ENCODE data around the gene DCAF12.

Gene DCAF12

GRCh38 chr9:34126207-34127034, at the start of gene DCAF12:
Gene DCAF12, minus strand, starts transcription at chr9:34126698. Its CDS starts 267 bp downstream, at chr9:34126431.
- peak; percentile 55 for FAIRE-seq
- TF ChIP-seq POLR2A (IDR thresholded peaks at IDR 0.05; ENCODE audit: low read depth, low read length): peak; percentile 77
- peak; percentile 94 for DNase-seq (ENCODE audit: insufficient read length, low spot score)

- no peak for TF ChIP-seq POLR2A (IDR thresholded peaks at IDR 0.05; ENCODE audit: low read depth, low read length)
- DNase-seq (ENCODE audit: insufficient read length, low spot score): no peak
- no peak for FAIRE-seq
These were observed 49.6 kb upstream of the DCAF12 start for GRCh38 chr9:34176089-34176488.

- no peak for FAIRE-seq
- no peak for DNase-seq (ENCODE audit: insufficient read length, low spot score)
- no peak for TF ChIP-seq POLR2A (IDR thresholded peaks at IDR 0.05; ENCODE audit: low read depth, low read length)
These were observed 45.4 kb upstream of the DCAF12 start for GRCh38 chr9:34171753-34172535.

DNA sequence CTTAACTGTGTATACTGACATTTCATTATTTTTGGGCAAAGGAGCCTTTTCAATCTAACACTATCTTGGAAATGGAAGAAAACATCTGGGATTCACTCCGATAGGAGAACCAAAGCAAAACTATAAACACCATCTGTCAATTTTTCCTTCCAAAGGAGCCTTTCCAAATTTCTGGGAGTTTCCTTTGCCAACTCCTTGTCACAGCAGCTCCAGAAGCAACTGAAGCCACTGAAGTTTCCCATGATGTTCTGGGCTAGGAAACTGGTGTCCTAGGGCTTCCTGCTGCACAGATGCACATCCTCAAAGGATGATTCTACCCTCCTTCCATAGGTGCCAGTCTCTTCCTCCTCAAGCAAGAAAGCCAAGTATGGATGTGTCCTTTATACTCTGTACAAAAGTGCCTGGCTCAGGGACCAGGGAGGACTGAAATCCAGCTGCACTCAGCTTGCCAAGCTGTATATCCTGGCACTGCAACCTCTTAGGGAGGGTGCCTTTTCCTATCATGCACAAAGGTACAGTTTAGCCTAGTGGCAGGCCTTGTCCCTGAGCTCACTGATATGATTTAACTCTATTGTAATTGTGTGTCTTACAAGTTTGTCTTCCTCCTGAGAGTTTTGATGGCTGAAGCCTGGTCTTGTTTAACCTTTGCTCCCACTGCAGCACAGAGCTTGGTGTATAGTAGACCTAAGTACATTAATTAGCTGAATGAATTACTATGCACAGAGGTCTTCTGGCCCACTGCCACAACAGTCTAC, 43.9 kb upstream of the DCAF12 start:
- no peak for FAIRE-seq
- no peak for DNase-seq (ENCODE audit: insufficient read length, low spot score)
- TF ChIP-seq POLR2A (IDR thresholded peaks at IDR 0.05; ENCODE audit: low read depth, low read length): no peak

DNA sequence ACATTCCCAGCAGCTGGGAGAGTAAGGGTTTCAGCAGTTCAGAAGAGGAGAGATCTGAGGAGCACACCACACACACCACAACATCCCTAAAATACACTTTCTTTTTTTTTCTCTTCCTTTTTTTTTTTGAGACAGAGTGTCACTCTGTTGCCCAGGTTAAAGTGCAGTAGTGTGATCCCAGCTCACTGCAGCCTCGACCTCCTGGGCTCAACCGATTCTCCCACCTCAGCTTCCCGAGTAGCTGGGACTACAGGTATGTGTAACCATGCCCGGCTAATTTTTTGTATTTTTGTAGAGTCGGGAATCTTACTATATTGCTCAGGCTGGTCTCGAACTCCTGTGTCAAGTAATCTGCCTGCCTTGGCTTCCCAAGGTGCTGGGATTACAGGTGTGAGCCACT, 42.6 kb upstream of the DCAF12 start:
- TF ChIP-seq POLR2A (IDR thresholded peaks at IDR 0.05; ENCODE audit: low read depth, low read length): no peak
- DNase-seq (ENCODE audit: insufficient read length, low spot score) (no peak), FAIRE-seq (no peak)

DNA sequence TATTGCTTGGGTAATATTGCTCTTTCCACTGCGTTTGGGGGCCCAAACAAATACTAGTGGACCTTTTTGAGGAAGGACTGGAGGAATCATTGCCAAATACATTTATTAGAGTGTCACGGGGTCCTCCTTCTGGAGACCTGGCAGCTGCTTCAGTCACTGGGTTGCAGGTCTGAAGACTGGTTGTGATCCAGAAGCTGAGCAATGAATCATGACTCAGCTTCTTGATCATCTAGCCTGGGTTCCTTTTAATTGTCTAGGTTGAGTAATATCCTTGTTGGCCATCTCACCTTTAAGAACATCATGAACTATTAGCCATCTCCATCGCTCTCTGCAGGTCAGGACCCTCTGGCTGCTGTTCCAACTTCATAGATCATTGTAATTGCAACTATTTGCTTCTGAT, 36.9 kb upstream of the DCAF12 start:
- no peak for FAIRE-seq
- DNase-seq (ENCODE audit: insufficient read length, low spot score): no peak
- no peak for TF ChIP-seq POLR2A (IDR thresholded peaks at IDR 0.05; ENCODE audit: low read depth, low read length)

DNA sequence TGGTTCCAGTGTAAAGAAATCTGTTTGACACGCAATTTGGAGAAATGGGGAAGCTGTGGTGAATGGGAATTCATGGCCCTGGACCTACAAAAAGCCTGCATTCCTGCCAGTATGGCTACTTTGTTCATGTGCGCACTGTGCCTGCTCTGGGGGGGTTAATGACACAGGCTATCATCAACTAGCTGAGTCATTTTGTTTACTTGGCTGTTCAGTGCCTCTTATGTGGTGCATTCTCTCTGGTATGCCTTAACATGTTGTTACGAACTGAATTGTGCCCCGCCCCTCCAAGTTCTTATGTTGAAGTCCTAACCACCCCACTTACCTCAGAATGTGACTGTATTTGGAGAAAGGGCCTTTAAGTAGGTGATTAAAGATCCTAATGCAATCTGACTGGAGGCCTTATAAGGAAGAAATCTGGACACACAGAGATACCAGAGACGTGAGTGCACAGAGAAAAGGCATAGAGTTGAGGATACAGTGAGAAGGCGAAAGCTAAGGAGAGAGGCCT, 31.9 kb upstream of the DCAF12 start:
- FAIRE-seq (no peak), DNase-seq (ENCODE audit: insufficient read length, low spot score) (no peak)
- no peak for TF ChIP-seq POLR2A (IDR thresholded peaks at IDR 0.05; ENCODE audit: low read depth, low read length)

DNA sequence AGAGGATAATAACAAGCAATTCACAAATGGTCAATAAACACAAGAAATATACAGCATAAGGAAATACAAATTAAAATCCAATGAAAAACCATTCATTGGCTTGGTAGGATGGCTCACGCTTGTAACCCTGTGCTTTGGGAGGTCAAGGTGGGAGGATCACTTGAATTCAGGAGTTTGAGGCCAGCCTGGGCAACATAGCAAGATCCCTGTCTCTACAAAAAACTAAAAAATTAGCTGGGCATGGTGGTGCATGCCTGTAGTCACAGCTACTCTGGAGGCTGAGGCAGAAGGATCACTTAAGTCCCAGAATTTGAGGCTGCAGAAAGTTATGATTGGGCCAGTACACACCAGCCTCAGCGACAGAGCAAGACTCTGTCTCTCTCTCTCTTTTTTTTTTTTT, 31.4 kb upstream of the DCAF12 start:
- no peak for FAIRE-seq
- TF ChIP-seq POLR2A (IDR thresholded peaks at IDR 0.05; ENCODE audit: low read depth, low read length): no peak
- DNase-seq (ENCODE audit: insufficient read length, low spot score): no peak

GRCh38 chr9:34157318-34157717, 30.8 kb upstream of the DCAF12 start:
- no peak for FAIRE-seq
- no peak for DNase-seq (ENCODE audit: insufficient read length, low spot score)
- TF ChIP-seq POLR2A (IDR thresholded peaks at IDR 0.05; ENCODE audit: low read depth, low read length): no peak

DNA sequence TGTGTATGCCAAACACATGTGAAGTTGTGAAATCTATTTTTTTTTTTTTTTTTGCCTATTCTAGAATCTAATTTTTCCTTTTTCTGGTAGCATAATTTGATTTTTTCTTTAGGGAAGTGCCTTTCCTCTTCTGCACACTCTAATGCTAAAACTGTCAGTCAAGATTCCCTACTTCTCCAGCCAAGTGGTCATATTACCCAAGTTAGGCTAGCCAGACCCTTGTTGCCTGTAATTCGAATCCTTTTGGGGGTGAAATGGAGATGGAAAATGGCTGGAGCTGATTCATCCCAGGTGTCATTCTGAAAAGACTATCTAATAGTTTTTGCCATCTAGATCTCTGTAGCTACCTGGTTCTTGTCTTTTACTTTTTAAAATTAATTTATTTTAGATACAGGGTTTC, 27.6 kb upstream of the DCAF12 start:
- FAIRE-seq: no peak
- no peak for DNase-seq (ENCODE audit: insufficient read length, low spot score)
- no peak for TF ChIP-seq POLR2A (IDR thresholded peaks at IDR 0.05; ENCODE audit: low read depth, low read length)

- no peak for TF ChIP-seq POLR2A (IDR thresholded peaks at IDR 0.05; ENCODE audit: low read depth, low read length)
- DNase-seq (ENCODE audit: insufficient read length, low spot score) (no peak), FAIRE-seq (no peak)
These were observed 24.9 kb upstream of the DCAF12 start for GRCh38 chr9:34151398-34151797.

GRCh38 chr9:34145165-34145564, 18.7 kb upstream of the DCAF12 start:
- peak; percentile 77 for FAIRE-seq
- no peak for TF ChIP-seq POLR2A (IDR thresholded peaks at IDR 0.05; ENCODE audit: low read depth, low read length)
- DNase-seq (ENCODE audit: insufficient read length, low spot score): peak; percentile 55

- no peak for TF ChIP-seq POLR2A (IDR thresholded peaks at IDR 0.05; ENCODE audit: low read depth, low read length)
- FAIRE-seq (no peak), DNase-seq (ENCODE audit: insufficient read length, low spot score) (no peak)
These were observed 16.6 kb upstream of the DCAF12 start for GRCh38 chr9:34143116-34143515.

GRCh38 chr9:34140853-34141252, 14.4 kb upstream of the DCAF12 start:
- FAIRE-seq: no peak
- DNase-seq (ENCODE audit: insufficient read length, low spot score): no peak
- no peak for TF ChIP-seq POLR2A (IDR thresholded peaks at IDR 0.05; ENCODE audit: low read depth, low read length)

Measured in H54 (cell line).